GM12878 (cell line): ENCODE measurements around the gene MMP11. TPM values are rescaled to one million over a fixed set of nuclear protein-coding genes. Genes with fewer than 3 reads are reported as not detected.

Experiments
- ATAC-seq: fragments of 200-7000 bp; cut with Tn5 transposase; 3 replicates; pipeline ENCODE4 v1.9.1; 2020; ENCODE audit warnings: mild to moderate bottlenecking, moderate library complexity
- BruUV-seq: library from RNA; stranded (reverse); fragments of 400-500 nt; replicated peaks from 2 replicates; lab custom pipeline; 2021; lab: Mats Ljungman, UMichigan
- CTCF ChIA-PET: fragments of 300-600 bp; sonication (Branson Sonifier 250); formaldehyde crosslinking; extraction: SDS; loops from one replicate; lab custom pipeline; 2021; ENCODE audit warnings: inconsistent platforms; lab: Yijun Ruan, JAX
- POLR2A ChIA-PET: fragments of 350-600 bp; formaldehyde crosslinking; extraction: SDS; loops from one replicate; lab custom pipeline; 2021; ENCODE audit warnings: inconsistent platforms; lab: Charles Lee
- RAD21 ChIA-PET: fragments of 300-600 bp; sonication (Branson Sonifier 250); formaldehyde crosslinking; loops from one replicate; lab custom pipeline; 2023; ENCODE audit warnings: antibody characterized with exemption; ENCODE audit not compliant: unreplicated experiment; lab: Charles Lee
- SMC1A ChIA-PET: fragments of 300-600 bp; sonication (Branson Sonifier 250); formaldehyde crosslinking; loops from one replicate; lab custom pipeline; 2023; ENCODE audit not compliant: unreplicated experiment, uncharacterized antibody; lab: Charles Lee
- DNase-seq: peaks from one replicate; pipeline ENCODE4 v3.0.0-alpha.2; 2011; ENCODE audit warnings: low read depth, low spot score
- FAIRE-seq: peaks from 3 replicates; lab custom pipeline; 2011; peaks lifted over from hg19 to GRCh38; lab: Jason Lieb, UNC
- H2AFZ ChIP-seq: 2 replicates; pipeline ENCODE4 v1.6.0; 2011; ENCODE audit warnings: low read depth, low read length, control low read depth; ENCODE audit not compliant: control insufficient read depth
- H3K27ac ChIP-seq: 2 replicates; pipeline ENCODE4 v1.5.1; 2011; ENCODE audit warnings: control low read depth; ENCODE audit not compliant: control insufficient read depth, insufficient read depth
- H3K27me3 ChIP-seq, 2 experiments: replicated peaks in 1 of 2; 2 replicates each; pipeline versions ENCODE4 v1.6.0 to v1.6.1; 2011; ENCODE audit warnings: low read length in 1 of 2; ENCODE audit not compliant: control insufficient read depth in 2 of 2, insufficient read depth in 2 of 2
- H3K36me3 ChIP-seq, 2 experiments: 2 replicates each; pipeline ENCODE4 v1.5.1; 2011; ENCODE audit warnings: low read length in 1 of 2; ENCODE audit not compliant: control insufficient read depth in 2 of 2, insufficient read depth in 2 of 2
- H3K4me1 ChIP-seq: 2 replicates; pipeline ENCODE4 v1.6.1; 2011; ENCODE audit warnings: mild to moderate bottlenecking, low read length, moderate library complexity, mixed read lengths; ENCODE audit not compliant: control insufficient read depth, insufficient read depth
- H3K4me2 ChIP-seq: 2 replicates; pipeline ENCODE4 v1.6.0; 2011; ENCODE audit warnings: control low read depth; ENCODE audit not compliant: control insufficient read depth, insufficient read depth
- H3K4me3 ChIP-seq: fragments of 200-600 bp; sonication (generic); 2 replicates; pipeline ENCODE4 v1.5.1; 2016
- H3K79me2 ChIP-seq: 2 replicates; pipeline ENCODE4 v1.6.0; 2011; ENCODE audit warnings: low read length; ENCODE audit not compliant: control insufficient read depth, insufficient read depth
- H3K9ac ChIP-seq: 2 replicates; pipeline ENCODE4 v1.8.0; 2011; ENCODE audit warnings: low read length, control low read depth, mixed read lengths; ENCODE audit not compliant: control insufficient read depth, insufficient read depth
- H3K9me3 ChIP-seq: replicated peaks from 3 replicates; pipeline ENCODE4 v1.5.1; 2011; ENCODE audit warnings: mild to moderate bottlenecking, low read length; ENCODE audit not compliant: control insufficient read depth, insufficient read depth
- H4K20me1 ChIP-seq: 2 replicates; pipeline ENCODE4 v1.6.0; 2011; ENCODE audit not compliant: control insufficient read depth, insufficient read depth
- CREM ChIP-seq: IDR thresholded peaks from 2 replicates; pipeline ENCODE4 v1.6.1; 2014; ENCODE audit warnings: antibody characterized with exemption, low read depth
- ELK1 ChIP-seq: IDR thresholded peaks from 2 replicates; pipeline ENCODE4 v1.6.1; 2012; ENCODE audit warnings: low read depth, low read length, improper control_type of control experiment
- EP300 ChIP-seq, 2 experiments: fragments of 150-350 bp in 1 of 2; IDR thresholded peaks; 2 replicates each; pipeline ENCODE4 v1.6.1; 2011 to 2012; ENCODE audit warnings: low read depth in 2 of 2, low read length in 2 of 2, borderline replicate concordance in 1 of 2, improper control_type of control experiment in 1 of 2, inconsistent platforms in 1 of 2; ENCODE audit not compliant: control insufficient read depth in 1 of 2
- FOXM1 ChIP-seq: IDR thresholded peaks from 2 replicates; pipeline ENCODE4 v1.6.1; 2012; ENCODE audit warnings: low read depth, mild to moderate bottlenecking, inconsistent platforms, low read length, moderate library complexity
- POLR2A ChIP-seq: IDR thresholded peaks from 2 replicates; pipeline ENCODE4 v1.6.1; 2011; ENCODE audit warnings: low read depth, mild to moderate bottlenecking, low read length
- SMARCA5 ChIP-seq: fragments of 450-650 bp; IDR thresholded peaks from 2 replicates; pipeline ENCODE4 v1.6.1; 2017; ENCODE audit warnings: mild to moderate bottlenecking
- SMC3 ChIP-seq: IDR thresholded peaks from 2 replicates; pipeline ENCODE4 v1.6.1; 2011; ENCODE audit warnings: low read length, improper control_type of control experiment, borderline replicate concordance
- USF2 ChIP-seq: IDR thresholded peaks from 2 replicates; pipeline ENCODE4 v1.6.1; 2011; ENCODE audit warnings: low read depth, low read length, improper control_type of control experiment, borderline replicate concordance
- ZBTB40 ChIP-seq: fragments of 450-650 bp; IDR thresholded peaks from 2 replicates; pipeline ENCODE4 v1.6.1; 2016; ENCODE audit warnings: mild to moderate bottlenecking, moderate library complexity, borderline replicate concordance
- ZNF384 ChIP-seq: IDR thresholded peaks from 2 replicates; pipeline ENCODE4 v1.6.1; 2012; ENCODE audit warnings: low read depth, mild to moderate bottlenecking, low read length, improper control_type of control experiment, borderline replicate concordance
- ZNF687 ChIP-seq: fragments of 450-650 bp; IDR thresholded peaks from 2 replicates; pipeline ENCODE4 v1.6.1; 2017; ENCODE audit warnings: mild to moderate bottlenecking, moderate library complexity
- WGBS: methylation state at CpG from one replicate; pipeline ENCODE4 v1.1.6; 2016; ENCODE audit warnings: low lambda C conversion rate; ENCODE audit not compliant: insufficient replicate concordance, insufficient coverage; ENCODE audit errors: missing lambda C conversion rate; 5-methylcytosine and 5-hydroxymethylcytosine counted together
- in situ Hi-C: fragments of 300-500 bp; cut with MboI; formaldehyde crosslinking; loops from 9 replicates; pipeline ENCODE4 v1.14.3; 2018; ENCODE audit warnings: mixed read lengths
- intact Hi-C: fragments of 100-400 bp; cut with micrococcal nuclease; formaldehyde crosslinking; loops from one replicate; pipeline ENCODE4 v1.14.2; 2022; ENCODE audit not compliant: unreplicated experiment
- polyA plus RNA-seq, 11 experiments: library from polyadenylated mRNA; depleted of rRNA in 4 of 11; unstranded in 6 of 11; stranded (reverse) in 5 of 11; fragments of >200 nt; fragmentation: Nextera tagmentation in 4 of 11; fragmentation: Illumina TruSeq in 1 of 11; extraction: Ambion mirVana in 4 of 11; extraction: Trizol in 1 of 11; gene quantifications; 1 replicate in 1 of 11; 2 replicates in 10 of 11; pipeline versions ENCODE4 v1.2.1 to v1.2.3, GENCODE V29; 2011 to 2016; ENCODE audit warnings: inconsistent platforms in 2 of 11, missing spikeins in 2 of 11, low read depth in 1 of 11
- total RNA-seq, 4 experiments: library from RNA; depleted of rRNA in 3 of 4; stranded (reverse); fragments of >200 nt in 3 of 4; fragmentation: Illumina TruSeq in 1 of 4; extraction: Trizol in 1 of 4; gene quantifications; 2 replicates each; pipeline versions ENCODE4 v1.2.1 to v1.2.3, GENCODE V29; 2013 to 2021

Gene MMP11
- total and polyA plus RNA-seq, 10 of the 15 experiments (the other 5 are each of a cell fraction or from before 2014, with no cell fraction given): 0.03 to 1.1 (median 0.31) TPM; not detected in 2

- intact Hi-C loops (loop anchor here (2.0 kb wide), 1 partner anchor 18 kb away; the partner anchor contains the start of gene SMARCB1), in situ Hi-C loops (no loop called here)
- Histone ChIP-seq H3K4me3 (peak overlapping the region; percentile 54; the same call in 1 of the 2 replicates), H4K20me1 (no peaks in the 10 kb centered on the region), H3K27me3 (no peaks in the 10 kb centered on the region), H3K9ac (peak overlapping the region; percentile 80), H3K36me3 (peaks cover 16 to 24% of the 10 kb centered on the region in 2 experiments), H3K27ac (peak overlapping the region; percentile 97), H3K4me2 (peak overlapping the region; percentile 100), H3K79me2 (peaks cover 37% of the 10 kb centered on the region), H3K4me1 (peaks cover 72% of the 10 kb centered on the region), H3K9me3 (no peaks in the 10 kb centered on the region), H2AFZ (no peak overlapping the region; the same call in 1 of the 2 replicates)
- peak; percentile 6 for ATAC-seq
- ChIA-PET POLR2A (interaction anchor here (1.4 to 2.4 kb wide), 2 partner anchors 16 to 353 kb away, joined by 3 to 14 read pairs; no protein-coding TSS in a partner anchor), CTCF (interaction anchor here (1.0 to 2.4 kb wide), 7 partner anchors 15 to 53 kb away, joined by 4 to 8 read pairs (median 5); partner anchors contain the start of genes CHCHD10, MMP11 and SLC2A11), SMC1A (interaction anchor here (0.9 to 2.1 kb wide), 3 partner anchors 16 to 41 kb away, joined by 3 to 13 read pairs (median 10); no protein-coding TSS in a partner anchor), RAD21 (interaction anchor here (0.6 to 2.0 kb wide), 3 partner anchors 32 to 41 kb away, joined by 3 to 11 read pairs (median 3); partner anchors contain the start of gene MMP11)
- no peak for FAIRE-seq
- DNase-seq: no peak
- WGBS: 52% methylated on average over 12 of the region's 12 CpGs
- no TSS peak for BruUV-seq
- TF ChIP-seq POLR2A (peak; percentile 43; the same call in 1 of the 2 replicates), ZNF384 (no peak), ELK1 (no peak), CREM (no peak), USF2 (no peak), EP300 (IDR thresholded peaks at IDR 0.05; ENCODE audit: borderline replicate concordance in 1 of 2, control insufficient read depth in 1 of 2, low read depth in 2 of 2, low read length in 2 of 2) (no peak), ZNF687 (peak; percentile 86), SMARCA5 (no peak), FOXM1 (no peak), ZBTB40 (no peak), SMC3 (no peak)
Measured at GRCh38 chr22:23804781-23805291, 32.2 kb downstream of the MMP11 start.
